HepG2 (cell line): ENCODE results near the gene ANXA5. TPM values are rescaled to one million over a fixed set of nuclear protein-coding genes. Genes with fewer than 3 reads are reported as not detected.

Source experiments
- ADNP ChIP-seq: sonication (generic); formaldehyde crosslinking; IDR thresholded peaks from 2 replicates; pipeline ENCODE4 v1.4.0; 2020; ENCODE audit warnings: missing genetic modification reagents
- HOXA7 ChIP-seq: sonication (generic); formaldehyde crosslinking; IDR thresholded peaks from 2 replicates; pipeline ENCODE4 v1.8.1; 2022; ENCODE audit warnings: mild to moderate bottlenecking, missing genetic modification reagents, moderate library complexity
- KDM1A ChIP-seq: IDR thresholded peaks from 2 replicates; pipeline ENCODE4 v1.6.1; 2016; ENCODE audit warnings: missing compliant biosample characterization
- SPEN ChIP-seq: sonication (generic); formaldehyde crosslinking; IDR thresholded peaks from 2 replicates; pipeline ENCODE4 v1.5.1; 2020; ENCODE audit warnings: low read depth, mild to moderate bottlenecking, missing genetic modification reagents
- THYN1 ChIP-seq: sonication (generic); formaldehyde crosslinking; IDR thresholded peaks from 2 replicates; pipeline ENCODE4 v1.8.1; 2023; ENCODE audit warnings: low read depth, mild to moderate bottlenecking, moderate library complexity, missing genetic modification reagents, borderline replicate concordance
- ZBTB42 ChIP-seq: sonication (generic); formaldehyde crosslinking; IDR thresholded peaks from 2 replicates; pipeline ENCODE4 v1.5.0; 2020; ENCODE audit warnings: mild to moderate bottlenecking, missing genetic modification reagents
- ZBTB7B ChIP-seq: sonication (generic); formaldehyde crosslinking; IDR thresholded peaks from 2 replicates; pipeline ENCODE4 v1.4.0; 2020; ENCODE audit warnings: missing genetic modification reagents
- ZNF382 ChIP-seq: sonication (generic); formaldehyde crosslinking; IDR thresholded peaks from 2 replicates; pipeline ENCODE4 v1.5.0; 2020; ENCODE audit warnings: missing genetic modification reagents, mild to moderate bottlenecking, borderline replicate concordance
- ZNF430 ChIP-seq: sonication (generic); formaldehyde crosslinking; IDR thresholded peaks from 2 replicates; pipeline ENCODE4 v1.9.0; 2021; ENCODE audit warnings: mild to moderate bottlenecking, missing genetic modification reagents
- ZNF563 ChIP-seq: sonication (generic); formaldehyde crosslinking; IDR thresholded peaks from 2 replicates; pipeline ENCODE4 v1.8.0; 2022; ENCODE audit warnings: mild to moderate bottlenecking, moderate library complexity, missing genetic modification reagents
- ZNF607 ChIP-seq: sonication (generic); formaldehyde crosslinking; IDR thresholded peaks from 2 replicates; pipeline ENCODE4 v1.5.1; 2020; ENCODE audit warnings: missing genetic modification reagents, mild to moderate bottlenecking, borderline replicate concordance
- ZNF672 ChIP-seq: sonication (generic); formaldehyde crosslinking; IDR thresholded peaks from 2 replicates; pipeline ENCODE4 v1.8.1; 2022; ENCODE audit warnings: missing genetic modification reagents
- polyA plus RNA-seq, 8 experiments: library from polyadenylated mRNA; depleted of rRNA in 3 of 8; stranded (reverse) in 7 of 8; unstranded in 1 of 8; fragments of >200 nt; fragmentation: Illumina TruSeq in 4 of 8; extraction: Trizol in 4 of 8; gene quantifications; 2 replicates each; pipeline versions ENCODE4 v1.2.1 to v1.2.3, GENCODE V29; 2011 to 2016; ENCODE audit warnings: low read depth in 4 of 8, missing spikeins in 1 of 8, mixed read lengths in 1 of 8; ENCODE audit not compliant: insufficient read depth in 1 of 8
- total RNA-seq, 5 experiments: library from RNA; depleted of rRNA; stranded (reverse); fragments of >200 nt; fragmentation: Illumina TruSeq; extraction: Trizol; gene quantifications; 2 replicates each; pipeline ENCODE4 v1.2.3, GENCODE V29; 2016; ENCODE audit warnings: low read depth in 1 of 5
- TF ChIP-seq, protein P1 (sequence below): sonication (generic); formaldehyde crosslinking; conservative IDR thresholded peaks from 2 replicates; pipeline ENCODE4 v1.5.0; 2020; ENCODE audit warnings: missing genetic modification reagents
- TF ChIP-seq, protein P2 (sequence below): sonication (generic); formaldehyde crosslinking; IDR thresholded peaks from 2 replicates; pipeline ENCODE4 v1.5.1; 2020; ENCODE audit warnings: mild to moderate bottlenecking, missing genetic modification reagents, moderate library complexity
- TF ChIP-seq, protein P3 (sequence below): fragments of 450-650 bp; IDR thresholded peaks from 2 replicates; pipeline ENCODE4 v1.6.1; 2017
- TF ChIP-seq, protein P4 (sequence below): sonication (generic); formaldehyde crosslinking; IDR thresholded peaks from 2 replicates; pipeline ENCODE4 v1.5.0; 2020; ENCODE audit warnings: missing genetic modification reagents
- TF ChIP-seq, protein P5 (sequence below): sonication (generic); formaldehyde crosslinking; IDR thresholded peaks from 2 replicates; pipeline ENCODE4 v1.4.0; 2020; ENCODE audit warnings: missing genetic modification reagents
- TF ChIP-seq, protein P6 (sequence below): sonication (generic); formaldehyde crosslinking; IDR thresholded peaks from 2 replicates; pipeline ENCODE4 v1.5.0; 2020; ENCODE audit warnings: mild to moderate bottlenecking, missing genetic modification reagents

ANXA5 gene
- total and polyA plus RNA-seq, 2 of the 13 experiments (the other 11 are each of a cell fraction or from before 2014, with no cell fraction given): 209 to 342 TPM

DNA sequence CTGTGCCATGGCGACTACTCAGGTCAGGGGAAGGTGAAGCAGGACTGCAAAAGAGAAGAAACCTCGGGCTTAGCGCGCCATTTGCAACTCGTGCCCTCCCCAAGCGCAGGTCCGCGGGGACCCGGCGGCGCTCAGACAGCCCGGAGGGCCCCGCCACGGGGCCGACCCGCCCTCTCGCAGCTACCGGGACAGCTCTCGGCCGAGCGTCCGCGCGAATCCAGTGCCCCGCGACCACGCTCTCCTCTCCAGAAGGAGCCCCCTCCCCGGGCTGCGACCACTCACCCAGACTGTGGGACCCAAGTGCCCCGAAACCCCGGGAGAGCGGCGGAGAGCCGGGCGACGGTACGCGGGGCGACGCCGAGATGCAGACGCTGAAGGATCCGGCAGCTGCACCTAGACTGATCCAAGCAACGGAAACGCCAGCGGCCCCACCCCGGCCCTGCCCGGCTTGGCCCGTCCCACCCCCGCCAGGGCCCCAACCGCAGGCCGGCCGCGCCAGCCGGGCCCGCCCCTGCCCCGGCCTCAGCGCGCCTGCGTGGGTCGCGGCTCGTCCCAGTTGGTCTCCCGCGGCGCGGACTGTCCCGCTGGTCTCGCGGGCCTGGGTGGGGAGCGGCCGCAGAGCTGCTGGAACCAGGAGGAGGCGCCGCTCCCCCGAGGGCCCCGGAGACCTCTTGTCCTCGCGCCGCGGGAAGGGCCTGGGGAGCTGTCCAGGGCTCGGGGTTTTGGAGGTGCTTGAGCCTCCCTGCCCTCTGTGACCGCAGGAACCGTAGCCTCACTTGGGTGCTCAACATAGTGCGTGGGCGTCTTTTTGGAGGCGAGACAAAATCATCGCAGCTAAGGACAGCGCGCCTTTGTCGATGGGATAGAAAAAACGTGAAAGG is at the start of gene ANXA5 (continued):
- TF ChIP-seq ZBTB42 (CRISPR knock-in tag) (no peak; the same call in 1 of the 2 replicates), ZNF672 (CRISPR knock-in tag) (no peak), ZNF563 (CRISPR knock-in tag) (no peak), ZNF607 (0 out of 2 replicates have a peak, but pooled peaks have one; percentile 14), ZNF382 (no peak), KDM1A (CRISPR knock-in tag) (peak; percentile 46; the same call in 1 of the 2 replicates), ADNP (CRISPR knock-in tag) (no peak), ZNF430 (CRISPR knock-in tag) (no peak; the same call in 1 of the 2 replicates), SPEN (CRISPR knock-in tag) (peak; percentile 16), HOXA7 (CRISPR knock-in tag) (no peak), THYN1 (CRISPR knock-in tag) (no peak), ZBTB7B (CRISPR knock-in tag) (peak; percentile 51; the same call in 1 of the 2 replicates)
- TF ChIP-seq, protein P1, sequence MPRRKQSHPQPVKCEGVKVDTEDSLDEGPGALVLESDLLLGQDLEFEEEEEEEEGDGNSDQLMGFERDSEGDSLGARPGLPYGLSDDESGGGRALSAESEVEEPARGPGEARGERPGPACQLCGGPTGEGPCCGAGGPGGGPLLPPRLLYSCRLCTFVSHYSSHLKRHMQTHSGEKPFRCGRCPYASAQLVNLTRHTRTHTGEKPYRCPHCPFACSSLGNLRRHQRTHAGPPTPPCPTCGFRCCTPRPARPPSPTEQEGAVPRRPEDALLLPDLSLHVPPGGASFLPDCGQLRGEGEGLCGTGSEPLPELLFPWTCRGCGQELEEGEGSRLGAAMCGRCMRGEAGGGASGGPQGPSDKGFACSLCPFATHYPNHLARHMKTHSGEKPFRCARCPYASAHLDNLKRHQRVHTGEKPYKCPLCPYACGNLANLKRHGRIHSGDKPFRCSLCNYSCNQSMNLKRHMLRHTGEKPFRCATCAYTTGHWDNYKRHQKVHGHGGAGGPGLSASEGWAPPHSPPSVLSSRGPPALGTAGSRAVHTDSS (CRISPR knock-in tag): no peak
- TF ChIP-seq, protein P2, sequence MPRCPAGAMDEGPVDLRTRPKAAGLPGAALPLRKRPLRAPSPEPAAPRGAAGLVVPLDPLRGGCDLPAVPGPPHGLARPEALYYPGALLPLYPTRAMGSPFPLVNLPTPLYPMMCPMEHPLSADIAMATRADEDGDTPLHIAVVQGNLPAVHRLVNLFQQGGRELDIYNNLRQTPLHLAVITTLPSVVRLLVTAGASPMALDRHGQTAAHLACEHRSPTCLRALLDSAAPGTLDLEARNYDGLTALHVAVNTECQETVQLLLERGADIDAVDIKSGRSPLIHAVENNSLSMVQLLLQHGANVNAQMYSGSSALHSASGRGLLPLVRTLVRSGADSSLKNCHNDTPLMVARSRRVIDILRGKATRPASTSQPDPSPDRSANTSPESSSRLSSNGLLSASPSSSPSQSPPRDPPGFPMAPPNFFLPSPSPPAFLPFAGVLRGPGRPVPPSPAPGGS (CRISPR knock-in tag): peak; percentile 83; the same call in 1 of the 2 replicates
- TF ChIP-seq, protein P3, sequence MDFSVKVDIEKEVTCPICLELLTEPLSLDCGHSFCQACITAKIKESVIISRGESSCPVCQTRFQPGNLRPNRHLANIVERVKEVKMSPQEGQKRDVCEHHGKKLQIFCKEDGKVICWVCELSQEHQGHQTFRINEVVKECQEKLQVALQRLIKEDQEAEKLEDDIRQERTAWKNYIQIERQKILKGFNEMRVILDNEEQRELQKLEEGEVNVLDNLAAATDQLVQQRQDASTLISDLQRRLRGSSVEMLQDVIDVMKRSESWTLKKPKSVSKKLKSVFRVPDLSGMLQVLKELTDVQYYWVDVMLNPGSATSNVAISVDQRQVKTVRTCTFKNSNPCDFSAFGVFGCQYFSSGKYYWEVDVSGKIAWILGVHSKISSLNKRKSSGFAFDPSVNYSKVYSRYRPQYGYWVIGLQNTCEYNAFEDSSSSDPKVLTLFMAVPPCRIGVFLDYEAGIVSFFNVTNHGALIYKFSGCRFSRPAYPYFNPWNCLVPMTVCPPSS: no peak
- TF ChIP-seq, protein P4, sequence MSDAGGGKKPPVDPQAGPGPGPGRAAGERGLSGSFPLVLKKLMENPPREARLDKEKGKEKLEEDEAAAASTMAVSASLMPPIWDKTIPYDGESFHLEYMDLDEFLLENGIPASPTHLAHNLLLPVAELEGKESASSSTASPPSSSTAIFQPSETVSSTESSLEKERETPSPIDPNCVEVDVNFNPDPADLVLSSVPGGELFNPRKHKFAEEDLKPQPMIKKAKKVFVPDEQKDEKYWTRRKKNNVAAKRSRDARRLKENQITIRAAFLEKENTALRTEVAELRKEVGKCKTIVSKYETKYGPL (CRISPR knock-in tag): 0 out of 2 replicates have a peak, but pooled peaks have one; percentile 22
- TF ChIP-seq, protein P5, sequence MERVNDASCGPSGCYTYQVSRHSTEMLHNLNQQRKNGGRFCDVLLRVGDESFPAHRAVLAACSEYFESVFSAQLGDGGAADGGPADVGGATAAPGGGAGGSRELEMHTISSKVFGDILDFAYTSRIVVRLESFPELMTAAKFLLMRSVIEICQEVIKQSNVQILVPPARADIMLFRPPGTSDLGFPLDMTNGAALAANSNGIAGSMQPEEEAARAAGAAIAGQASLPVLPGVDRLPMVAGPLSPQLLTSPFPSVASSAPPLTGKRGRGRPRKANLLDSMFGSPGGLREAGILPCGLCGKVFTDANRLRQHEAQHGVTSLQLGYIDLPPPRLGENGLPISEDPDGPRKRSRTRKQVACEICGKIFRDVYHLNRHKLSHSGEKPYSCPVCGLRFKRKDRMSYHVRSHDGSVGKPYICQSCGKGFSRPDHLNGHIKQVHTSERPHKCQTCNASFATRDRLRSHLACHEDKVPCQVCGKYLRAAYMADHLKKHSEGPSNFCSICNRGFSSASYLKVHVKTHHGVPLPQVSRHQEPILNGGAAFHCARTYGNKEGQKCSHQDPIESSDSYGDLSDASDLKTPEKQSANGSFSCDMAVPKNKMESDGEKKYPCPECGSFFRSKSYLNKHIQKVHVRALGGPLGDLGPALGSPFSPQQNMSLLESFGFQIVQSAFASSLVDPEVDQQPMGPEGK (CRISPR knock-in tag): no peak; the same call in none of the 2 replicates
- TF ChIP-seq, protein P6, sequence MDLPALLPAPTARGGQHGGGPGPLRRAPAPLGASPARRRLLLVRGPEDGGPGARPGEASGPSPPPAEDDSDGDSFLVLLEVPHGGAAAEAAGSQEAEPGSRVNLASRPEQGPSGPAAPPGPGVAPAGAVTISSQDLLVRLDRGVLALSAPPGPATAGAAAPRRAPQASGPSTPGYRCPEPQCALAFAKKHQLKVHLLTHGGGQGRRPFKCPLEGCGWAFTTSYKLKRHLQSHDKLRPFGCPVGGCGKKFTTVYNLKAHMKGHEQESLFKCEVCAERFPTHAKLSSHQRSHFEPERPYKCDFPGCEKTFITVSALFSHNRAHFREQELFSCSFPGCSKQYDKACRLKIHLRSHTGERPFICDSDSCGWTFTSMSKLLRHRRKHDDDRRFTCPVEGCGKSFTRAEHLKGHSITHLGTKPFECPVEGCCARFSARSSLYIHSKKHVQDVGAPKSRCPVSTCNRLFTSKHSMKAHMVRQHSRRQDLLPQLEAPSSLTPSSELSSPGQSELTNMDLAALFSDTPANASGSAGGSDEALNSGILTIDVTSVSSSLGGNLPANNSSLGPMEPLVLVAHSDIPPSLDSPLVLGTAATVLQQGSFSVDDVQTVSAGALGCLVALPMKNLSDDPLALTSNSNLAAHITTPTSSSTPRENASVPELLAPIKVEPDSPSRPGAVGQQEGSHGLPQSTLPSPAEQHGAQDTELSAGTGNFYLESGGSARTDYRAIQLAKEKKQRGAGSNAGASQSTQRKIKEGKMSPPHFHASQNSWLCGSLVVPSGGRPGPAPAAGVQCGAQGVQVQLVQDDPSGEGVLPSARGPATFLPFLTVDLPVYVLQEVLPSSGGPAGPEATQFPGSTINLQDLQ: no peak
